K562 (cell line): ENCODE measurements around the gene B3GAT3. TPM values are rescaled to one million over a fixed set of nuclear protein-coding genes. Genes with fewer than 3 reads are reported as not detected.

Experiments
- CEBPG ChIP-seq, 3 experiments: fragments of 200-800 bp in 1 of 3; sonication (Bioruptor generic) in 1 of 3; sonication (generic) in 1 of 3; formaldehyde crosslinking in 1 of 3; IDR thresholded peaks in 2 of 3; conservative IDR thresholded peaks in 1 of 3; 2 replicates each; pipeline versions ENCODE4 v1.6.1 to v1.8.0; 2016 to 2022; ENCODE audit warnings: missing compliant biosample characterization in 2 of 3, missing genetic modification characterization in 2 of 3, mild to moderate bottlenecking in 1 of 3, missing genetic modification reagents in 1 of 3
- DDX20 ChIP-seq: fragments of 450-650 bp; IDR thresholded peaks from 2 replicates; pipeline ENCODE4 v1.6.1; 2016; ENCODE audit warnings: missing genetic modification characterization, low read depth, mild to moderate bottlenecking, missing compliant biosample characterization, moderate library complexity
- FOXA1 ChIP-seq: fragments of 450-650 bp; IDR thresholded peaks from 2 replicates; pipeline ENCODE4 v1.6.1; 2016; ENCODE audit warnings: mild to moderate bottlenecking, borderline replicate concordance
- FOXO4 ChIP-seq: fragments of 450-650 bp; formaldehyde crosslinking; IDR thresholded peaks from 2 replicates; pipeline ENCODE4 v1.4.0; 2020; ENCODE audit warnings: mild to moderate bottlenecking, moderate library complexity
- HEY1 ChIP-seq: fragments of 250-450 bp; sonication (Bioruptor Pico); IDR thresholded peaks from 2 replicates; pipeline ENCODE4 v1.5.0; 2020; ENCODE audit warnings: mild to moderate bottlenecking, moderate library complexity, borderline replicate concordance
- PHF21A ChIP-seq: fragments of 450-650 bp; IDR thresholded peaks from 2 replicates; pipeline ENCODE4 v1.6.1; 2017; ENCODE audit warnings: low read depth, borderline replicate concordance
- PTBP1 ChIP-seq: fragments of 200-400 bp; formaldehyde crosslinking; IDR thresholded peaks from 2 replicates; pipeline ENCODE4 v1.6.1; 2017; ENCODE audit warnings: low read depth, low read length
- SMARCA5 ChIP-seq: fragments of 450-650 bp; IDR thresholded peaks from 2 replicates; pipeline ENCODE4 v1.6.1; 2016
- SMC3 ChIP-seq: conservative IDR thresholded peaks from 2 replicates; pipeline ENCODE4 v1.6.1; 2011; ENCODE audit warnings: low read depth, low read length, improper control_type of control experiment; ENCODE audit not compliant: insufficient read depth
- TEAD1 ChIP-seq, 2 experiments: fragments of 450-650 bp in 1 of 2; sonication (generic) in 1 of 2; formaldehyde crosslinking; IDR thresholded peaks; 2 replicates each; pipeline versions ENCODE4 v1.4.0 to v1.8.0; 2020 to 2022; ENCODE audit warnings: mild to moderate bottlenecking in 2 of 2, missing genetic modification reagents in 1 of 2
- ZBTB2 ChIP-seq: fragments of 450-650 bp; IDR thresholded peaks from 2 replicates; pipeline ENCODE4 v1.6.1; 2016; ENCODE audit warnings: antibody characterized with exemption
- ZKSCAN1 ChIP-seq: fragments of 150-350 bp; IDR thresholded peaks from 2 replicates; pipeline ENCODE4 v1.6.1; 2016; ENCODE audit warnings: low read depth, low read length
- ZNF280B ChIP-seq: fragments of 250-450 bp; sonication (Bioruptor Pico); IDR thresholded peaks from 2 replicates; pipeline ENCODE4 v1.5.1; 2021; ENCODE audit warnings: mild to moderate bottlenecking
- polyA plus RNA-seq, 8 experiments: library from polyadenylated mRNA; depleted of rRNA in 4 of 8; stranded (reverse) in 5 of 8; unstranded in 3 of 8; fragments of >200 nt; fragmentation: Nextera tagmentation in 2 of 8; fragmentation: Illumina TruSeq in 1 of 8; extraction: Ambion mirVana in 2 of 8; extraction: Trizol in 1 of 8; gene quantifications; 2 replicates each; pipeline versions ENCODE4 v1.2.1 to v1.2.3, GENCODE V29; 2011 to 2014; ENCODE audit warnings: inconsistent platforms in 1 of 8, missing spikeins in 1 of 8
- total RNA-seq, 7 experiments: library from RNA; depleted of rRNA in 6 of 7; stranded (reverse); fragments of >200 nt in 6 of 7; fragmentation: Illumina TruSeq in 2 of 7; extraction: Trizol in 2 of 7; gene quantifications; 2 replicates each; pipeline versions ENCODE4 v1.2.1 to v1.2.3, GENCODE V29; 2011 to 2021; ENCODE audit warnings: low replicate concordance in 1 of 7

The B3GAT3 gene
- total and polyA plus RNA-seq, 9 of the 15 experiments (the other 6 are each of a cell fraction or from before 2014, with no cell fraction given) = 0.30 to 64.0 (median 21.4) TPM

DNA sequence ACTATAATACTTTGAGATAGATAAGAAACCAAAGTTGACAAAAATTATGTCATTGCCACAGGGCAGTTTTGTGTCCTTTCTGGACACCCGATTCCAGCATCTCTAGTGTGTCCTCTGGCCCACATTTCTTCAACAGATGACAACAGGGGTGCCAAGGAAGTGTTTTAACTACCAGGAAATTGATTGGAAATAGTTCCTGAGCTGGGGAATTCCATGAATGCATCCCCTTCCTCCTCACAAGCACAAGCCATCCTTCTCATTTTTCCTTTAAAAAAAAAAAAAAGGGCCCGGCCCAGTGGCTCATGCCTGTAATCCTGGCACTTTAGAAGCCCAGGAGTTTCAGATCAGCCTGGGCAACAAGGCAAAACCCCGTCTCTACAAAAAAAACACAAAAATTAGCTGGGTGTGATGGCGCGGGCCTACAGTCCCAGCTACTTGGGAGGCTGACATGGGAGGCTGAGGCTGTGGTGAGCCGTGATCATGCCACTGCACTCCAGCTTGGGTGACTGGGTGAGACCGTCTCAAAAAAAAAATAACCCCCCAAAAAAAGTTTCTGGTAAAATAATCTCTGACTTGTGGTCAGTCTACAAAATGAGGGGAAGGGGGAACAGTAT lies 797 bp upstream of the B3GAT3 start (continued):
- TF ChIP-seq ZNF280B (no peak), FOXO4 (CRISPR knock-in tag) (no peak), PTBP1 (no peak), FOXA1 (no peak), SMC3 (no peak), PHF21A (no peak), ZKSCAN1 (no peak), SMARCA5 (no peak), TEAD1 (CRISPR knock-in tag; IDR thresholded peaks at IDR 0.05) (no peak), ZBTB2 (0 out of 2 replicates have a peak, but pooled peaks have one; percentile 7), CEBPG (CRISPR knock-in tag; IDR thresholded peaks at IDR 0.05) (no peak), CEBPG (tag; conservative IDR thresholded peaks at IDR 0.05 in 1 of 2, IDR thresholded peaks at IDR 0.05 in 1 of 2) (peak in 1 of 2 experiments; percentile 21; a peak in 1 of 4 replicates), DDX20 (tag) (no peak), HEY1 (CRISPR knock-in tag) (no peak)
